ENCODE data around the gene APOL6. TPM values are rescaled to one million over a fixed set of nuclear protein-coding genes. Genes with fewer than 3 reads are reported as not detected.

The APOL6 gene, protein sequence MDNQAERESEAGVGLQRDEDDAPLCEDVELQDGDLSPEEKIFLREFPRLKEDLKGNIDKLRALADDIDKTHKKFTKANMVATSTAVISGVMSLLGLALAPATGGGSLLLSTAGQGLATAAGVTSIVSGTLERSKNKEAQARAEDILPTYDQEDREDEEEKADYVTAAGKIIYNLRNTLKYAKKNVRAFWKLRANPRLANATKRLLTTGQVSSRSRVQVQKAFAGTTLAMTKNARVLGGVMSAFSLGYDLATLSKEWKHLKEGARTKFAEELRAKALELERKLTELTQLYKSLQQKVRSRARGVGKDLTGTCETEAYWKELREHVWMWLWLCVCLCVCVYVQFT
- 10 to 100 TPM in 2 of 6 donors, 1 to 10 TPM in 4; 2.5 to 12.6 (median 4.3) TPM for total RNA-seq
- 1 to 10 TPM; 2.0 to 3.4 TPM for polyA plus RNA-seq

DNA sequence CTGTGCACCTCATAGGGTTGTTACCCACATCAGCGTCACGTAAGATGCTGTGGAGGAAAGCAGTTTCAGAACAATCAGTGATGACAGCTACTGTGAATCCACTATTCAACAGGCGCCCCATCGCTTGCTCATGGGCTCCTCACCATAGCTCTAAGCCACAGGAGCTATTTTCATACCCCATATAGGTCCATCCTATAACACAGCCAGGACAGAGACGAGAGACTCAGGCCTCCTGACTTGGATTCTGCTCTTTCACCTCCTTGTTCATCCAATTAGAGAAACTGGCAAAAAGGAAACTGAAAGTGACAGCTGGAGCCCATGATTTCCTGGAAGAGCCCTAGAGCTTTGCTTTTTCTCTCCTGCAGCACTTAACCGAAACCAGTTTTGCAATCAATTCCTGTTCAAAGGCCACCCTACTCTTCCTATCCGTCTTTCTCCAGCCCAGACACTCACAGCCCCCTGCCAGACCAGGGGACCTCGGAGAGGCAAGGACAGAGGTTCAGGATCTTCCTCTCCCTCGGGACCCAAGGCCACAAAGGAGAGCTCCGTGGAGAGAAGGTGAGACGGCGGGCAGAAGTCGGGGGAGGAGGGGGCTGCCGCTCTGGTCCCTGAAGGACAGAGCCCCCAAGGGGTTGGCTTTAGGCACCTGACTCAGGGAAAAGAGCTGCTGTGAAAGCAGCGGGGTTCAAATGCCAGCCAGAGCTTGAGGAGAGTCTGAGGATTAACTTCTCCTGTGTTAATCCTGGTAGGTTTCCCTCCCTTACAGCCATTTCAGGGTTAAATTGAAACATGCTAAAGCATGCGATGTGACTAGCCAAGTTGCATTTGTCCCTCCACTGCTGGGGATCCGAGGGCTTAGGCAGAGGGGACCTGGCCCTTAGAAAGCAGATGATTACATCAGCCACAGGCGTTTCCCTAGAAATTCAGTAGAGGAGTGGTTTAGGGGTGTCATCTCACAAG, at the start of gene APOL6:
APOL6 (plus strand) TSS at position 381 of the 960 bp plus-strand sequence. CDS start 7,980 bp downstream, outside the sequence.
- WGBS, 2 donors: 21 to 24% methylated on average over 18 of the region's 18 CpGs
- peaks cover 0 to 9% (median 4%) of the 10 kb centered on the region in 3 donors for H3K4me1 ChIP-seq
- ATAC-seq (peak; percentile 55 to 86 (median 82)), FAIRE-seq (peak; percentile 75), DNase-seq (no peak)
- peak within 1 kb of the TSS; percentile 36 to 92 (median 79) for H3K27ac ChIP-seq
- intact Hi-C loops (cut with DNase I): no loop called here
- TF ChIP-seq, protein P1, sequence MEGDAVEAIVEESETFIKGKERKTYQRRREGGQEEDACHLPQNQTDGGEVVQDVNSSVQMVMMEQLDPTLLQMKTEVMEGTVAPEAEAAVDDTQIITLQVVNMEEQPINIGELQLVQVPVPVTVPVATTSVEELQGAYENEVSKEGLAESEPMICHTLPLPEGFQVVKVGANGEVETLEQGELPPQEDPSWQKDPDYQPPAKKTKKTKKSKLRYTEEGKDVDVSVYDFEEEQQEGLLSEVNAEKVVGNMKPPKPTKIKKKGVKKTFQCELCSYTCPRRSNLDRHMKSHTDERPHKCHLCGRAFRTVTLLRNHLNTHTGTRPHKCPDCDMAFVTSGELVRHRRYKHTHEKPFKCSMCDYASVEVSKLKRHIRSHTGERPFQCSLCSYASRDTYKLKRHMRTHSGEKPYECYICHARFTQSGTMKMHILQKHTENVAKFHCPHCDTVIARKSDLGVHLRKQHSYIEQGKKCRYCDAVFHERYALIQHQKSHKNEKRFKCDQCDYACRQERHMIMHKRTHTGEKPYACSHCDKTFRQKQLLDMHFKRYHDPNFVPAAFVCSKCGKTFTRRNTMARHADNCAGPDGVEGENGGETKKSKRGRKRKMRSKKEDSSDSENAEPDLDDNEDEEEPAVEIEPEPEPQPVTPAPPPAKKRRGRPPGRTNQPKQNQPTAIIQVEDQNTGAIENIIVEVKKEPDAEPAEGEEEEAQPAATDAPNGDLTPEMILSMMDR (IDR thresholded peaks at IDR 0.05): no peak
- H3K27me3 ChIP-seq: no peaks in the 10 kb centered on the region
- no peaks in the 10 kb centered on the region for H3K9me3 ChIP-seq
- H3K4me3 ChIP-seq: peak within 1 kb of the TSS; percentile 33 to 71 (median 46)
- no peaks in the 10 kb centered on the region for H3K36me3 ChIP-seq

DNA sequence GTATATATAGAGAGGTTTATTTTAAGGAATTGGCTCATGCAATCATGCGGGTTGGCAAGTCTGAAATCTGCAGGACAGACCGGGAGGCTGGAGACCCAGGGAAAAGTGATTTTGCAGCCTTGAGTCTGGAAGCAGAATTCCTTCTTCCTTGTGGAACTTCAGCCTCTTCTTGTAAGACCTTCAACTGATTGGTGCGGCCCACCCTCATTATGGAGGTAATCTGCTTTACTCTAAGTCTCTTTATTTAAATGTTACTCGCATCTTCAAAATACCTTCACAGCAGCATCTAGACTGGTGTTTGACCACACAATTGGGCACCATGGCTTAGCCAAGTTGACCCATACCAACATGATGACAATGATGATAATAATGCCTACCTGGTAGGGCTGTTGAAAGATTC, 48.9 kb upstream of the APOL6 start:
- Histone ChIP-seq H3K36me3 (no peaks in the 10 kb centered on the region), H3K9me3 (no peaks in the 10 kb centered on the region), H3K27me3 (no peaks in the 10 kb centered on the region), H3K4me3 (no peak overlapping the region), H3K27ac (no peak overlapping the region), H3K4me1 (peaks cover 0 to 4% (median 0%) of the 10 kb centered on the region in 3 donors)
- WGBS, 2 donors: 94 to 97% methylated on average over 4 of the region's 4 CpGs
- intact Hi-C loops (cut with DNase I): no loop called here
- ATAC-seq (no peak), FAIRE-seq (no peak), DNase-seq (no peak)
- TF ChIP-seq, protein P1 (IDR thresholded peaks at IDR 0.05): no peak

DNA sequence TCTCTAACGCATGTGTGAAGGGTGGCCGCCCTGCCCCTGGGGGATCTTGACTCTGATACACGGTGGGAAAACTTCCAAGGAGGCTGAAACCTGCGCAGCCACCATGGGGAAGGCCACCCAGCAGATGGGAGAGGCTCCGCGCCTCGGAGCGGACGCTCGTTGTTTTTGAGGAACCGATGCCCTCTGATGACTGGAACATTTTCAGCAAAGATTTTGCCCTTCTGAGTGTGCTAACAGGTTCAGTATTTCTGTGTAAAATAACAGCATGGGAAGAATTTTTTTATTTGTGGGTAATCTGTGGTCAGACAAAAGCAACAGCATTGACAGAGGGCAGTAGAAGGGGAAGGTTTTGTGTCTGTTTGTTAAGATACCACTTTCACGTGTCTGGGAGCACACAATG, 47.8 kb upstream of the APOL6 start:
- FAIRE-seq (no peak), ATAC-seq (no peak), DNase-seq (no peak)
- Histone ChIP-seq H3K4me3 (no peak overlapping the region), H3K36me3 (no peaks in the 10 kb centered on the region), H3K9me3 (no peaks in the 10 kb centered on the region), H3K27ac (no peak overlapping the region), H3K4me1 (peaks cover 0 to 7% (median 0%) of the 10 kb centered on the region in 3 donors), H3K27me3 (no peaks in the 10 kb centered on the region)
- intact Hi-C loops (cut with DNase I): no loop called here
- TF ChIP-seq, protein P1 (IDR thresholded peaks at IDR 0.05): no peak
- WGBS, 2 donors: 86% methylated on average over 12 of the region's 12 CpGs

DNA sequence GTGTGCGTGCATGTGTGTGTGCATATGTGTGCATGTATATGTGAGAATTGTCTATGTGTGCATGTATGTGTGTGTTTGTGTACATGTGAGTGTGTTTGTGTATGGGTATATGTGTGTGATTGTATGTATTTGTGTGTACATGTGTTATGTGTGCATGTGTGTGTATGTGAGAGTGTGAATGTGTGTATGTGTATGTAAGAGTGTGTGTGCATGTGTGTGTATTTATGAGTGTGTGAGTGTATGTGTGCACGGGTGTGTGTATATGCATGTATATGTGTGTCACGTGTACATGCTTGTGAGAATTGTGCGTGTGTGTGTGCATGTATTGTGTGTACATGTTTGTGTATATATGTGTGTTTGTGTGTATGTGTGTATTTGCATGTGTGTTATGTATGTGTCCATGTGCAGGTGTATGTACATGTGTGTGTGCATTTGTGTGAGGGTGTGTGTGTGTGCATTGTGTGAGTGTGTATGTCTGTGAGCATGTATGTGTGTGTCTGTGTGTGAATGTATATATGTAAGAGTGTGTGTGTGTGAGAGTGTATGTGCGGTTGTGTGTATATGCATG, 47.1 kb upstream of the APOL6 start:
- H3K27ac ChIP-seq: no peak overlapping the region
- H3K36me3 ChIP-seq: no peaks in the 10 kb centered on the region
- H3K27me3 ChIP-seq: no peaks in the 10 kb centered on the region
- WGBS, 2 donors: 88 to 94% methylated on average over 5 of the region's 5 CpGs
- intact Hi-C loops (cut with DNase I): no loop called here
- FAIRE-seq: no peak
- no peak overlapping the region for H3K4me3 ChIP-seq
- no peak for DNase-seq
- TF ChIP-seq, protein P1 (IDR thresholded peaks at IDR 0.05): no peak
- H3K4me1 ChIP-seq: peaks cover 0 to 7% (median 0%) of the 10 kb centered on the region in 3 donors
- ATAC-seq: no peak
- no peaks in the 10 kb centered on the region for H3K9me3 ChIP-seq

Measured in pancreas (tissue), 10 donors.